Fibroblast of villous mesenchyme (primary cell): Measurements from ENCODE around the gene MAD1L1. TPM values are rescaled to one million over a fixed set of nuclear protein-coding genes. Genes with fewer than 3 reads are reported as not detected.

ENCODE experiments used
- DNase-seq: peaks from one replicate; pipeline ENCODE4 v3.0.0-alpha.2; 2010; ENCODE audit warnings: low read depth
- H3K4me3 ChIP-seq: 2 replicates; pipeline ENCODE4 v1.5.1; 2011; ENCODE audit warnings: low read depth, mild to moderate bottlenecking, low read length
- total RNA-seq: library from RNA; depleted of rRNA; stranded (reverse); fragments of >200 nt; gene quantifications from 2 replicates; pipeline ENCODE4 v1.2.3, GENCODE V29; 2012
- TF ChIP-seq, protein P1 (sequence below): IDR thresholded peaks from 2 replicates; pipeline ENCODE4 v1.5.1; 2012; ENCODE audit warnings: low read depth, mild to moderate bottlenecking, low read length; ENCODE audit not compliant: insufficient read depth

MAD1L1 gene
- total RNA-seq, 1 donor, result 43.6 TPM

DNA sequence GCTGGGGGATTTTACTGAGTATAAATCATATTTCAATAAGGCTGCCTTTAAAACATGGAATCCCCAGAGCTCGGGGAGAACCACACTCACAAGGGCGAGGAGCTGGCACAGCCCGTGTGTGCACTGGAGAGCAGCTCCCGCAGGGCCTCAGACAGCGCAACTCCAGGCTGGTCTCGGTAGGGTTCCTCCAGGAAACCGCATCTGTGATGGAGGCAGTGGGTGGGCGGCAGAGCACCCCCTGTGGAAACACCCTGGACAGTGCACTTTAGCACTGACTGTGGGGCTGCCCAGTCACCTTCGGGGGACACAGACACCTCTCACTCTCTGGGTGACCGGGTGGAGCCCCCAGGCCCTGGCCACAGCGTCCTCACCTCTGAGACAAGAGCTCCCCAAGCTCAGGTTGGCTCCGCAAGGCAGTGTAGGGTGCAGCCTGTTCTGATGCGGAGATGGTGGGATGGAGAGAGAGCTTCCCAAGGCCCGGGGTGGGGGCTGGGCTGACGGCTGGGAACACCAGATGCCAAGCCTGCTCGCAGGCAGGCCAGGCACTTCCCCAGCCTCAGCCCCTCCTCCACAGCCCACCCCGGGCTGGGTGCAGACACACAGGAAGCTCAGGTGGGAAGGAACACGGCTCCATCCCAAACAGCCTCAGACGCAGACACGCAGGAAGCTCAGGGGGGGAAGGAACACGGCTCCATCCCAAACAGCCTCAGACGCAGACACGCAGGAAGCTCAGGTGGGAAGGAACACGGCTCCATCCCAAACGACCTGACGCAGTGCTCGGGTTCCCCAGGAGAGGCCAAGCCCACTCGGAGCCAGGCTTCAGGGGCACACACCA, 224.4 kb downstream of the MAD1L1 start:
- DNase-seq, result no peak
- TF ChIP-seq, protein P1, sequence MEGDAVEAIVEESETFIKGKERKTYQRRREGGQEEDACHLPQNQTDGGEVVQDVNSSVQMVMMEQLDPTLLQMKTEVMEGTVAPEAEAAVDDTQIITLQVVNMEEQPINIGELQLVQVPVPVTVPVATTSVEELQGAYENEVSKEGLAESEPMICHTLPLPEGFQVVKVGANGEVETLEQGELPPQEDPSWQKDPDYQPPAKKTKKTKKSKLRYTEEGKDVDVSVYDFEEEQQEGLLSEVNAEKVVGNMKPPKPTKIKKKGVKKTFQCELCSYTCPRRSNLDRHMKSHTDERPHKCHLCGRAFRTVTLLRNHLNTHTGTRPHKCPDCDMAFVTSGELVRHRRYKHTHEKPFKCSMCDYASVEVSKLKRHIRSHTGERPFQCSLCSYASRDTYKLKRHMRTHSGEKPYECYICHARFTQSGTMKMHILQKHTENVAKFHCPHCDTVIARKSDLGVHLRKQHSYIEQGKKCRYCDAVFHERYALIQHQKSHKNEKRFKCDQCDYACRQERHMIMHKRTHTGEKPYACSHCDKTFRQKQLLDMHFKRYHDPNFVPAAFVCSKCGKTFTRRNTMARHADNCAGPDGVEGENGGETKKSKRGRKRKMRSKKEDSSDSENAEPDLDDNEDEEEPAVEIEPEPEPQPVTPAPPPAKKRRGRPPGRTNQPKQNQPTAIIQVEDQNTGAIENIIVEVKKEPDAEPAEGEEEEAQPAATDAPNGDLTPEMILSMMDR, result no peak
- no peak overlapping the region for H3K4me3 ChIP-seq

DNA sequence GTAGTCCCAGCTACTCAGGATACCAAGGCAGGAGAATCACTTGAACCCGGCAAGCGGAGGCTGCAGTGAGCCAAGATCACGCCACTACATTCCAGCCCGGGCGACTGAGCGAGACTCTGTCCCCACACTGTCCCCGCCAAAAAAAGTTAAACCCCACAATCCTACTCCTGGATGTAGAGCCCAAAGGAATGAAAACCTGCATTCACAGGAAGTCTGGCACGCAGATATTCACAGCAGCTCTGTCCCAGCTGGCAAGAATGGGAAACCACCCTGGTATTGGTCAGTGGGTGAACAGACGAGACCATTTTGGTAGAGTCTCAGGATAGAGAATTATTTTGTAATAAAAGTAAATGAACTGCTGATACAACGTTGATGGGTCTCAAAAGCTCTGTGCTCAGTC, 225.2 kb downstream of the MAD1L1 start:
- H3K4me3 ChIP-seq, result no peak overlapping the region
- DNase-seq, result no peak
- TF ChIP-seq, protein P1, result no peak

DNA sequence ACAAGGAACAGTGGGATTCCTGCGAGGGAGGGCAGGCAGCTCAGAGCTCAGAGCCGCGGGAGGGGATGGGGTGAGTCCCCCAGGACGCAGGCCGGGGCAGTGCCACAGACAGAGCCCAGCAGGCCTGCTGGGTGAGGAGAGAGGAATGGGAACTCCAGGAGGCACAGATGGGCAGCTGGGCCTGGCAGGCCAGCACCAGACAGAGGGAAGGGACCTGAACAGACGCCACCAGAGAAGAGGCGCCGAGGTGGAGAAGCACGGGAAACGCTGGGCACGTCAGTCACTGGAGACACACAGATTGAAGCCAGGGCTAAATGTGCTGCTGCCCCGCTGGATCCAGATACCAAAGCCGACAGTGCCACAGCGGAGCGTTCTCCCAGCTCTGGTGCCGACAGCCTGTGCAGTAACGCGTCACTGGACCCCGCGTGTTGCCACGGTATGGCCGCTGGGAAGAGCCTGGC, 225.8 kb downstream of the MAD1L1 start:
- TF ChIP-seq, protein P1, result no peak
- no peak overlapping the region for H3K4me3 ChIP-seq
- no peak for DNase-seq

DNA sequence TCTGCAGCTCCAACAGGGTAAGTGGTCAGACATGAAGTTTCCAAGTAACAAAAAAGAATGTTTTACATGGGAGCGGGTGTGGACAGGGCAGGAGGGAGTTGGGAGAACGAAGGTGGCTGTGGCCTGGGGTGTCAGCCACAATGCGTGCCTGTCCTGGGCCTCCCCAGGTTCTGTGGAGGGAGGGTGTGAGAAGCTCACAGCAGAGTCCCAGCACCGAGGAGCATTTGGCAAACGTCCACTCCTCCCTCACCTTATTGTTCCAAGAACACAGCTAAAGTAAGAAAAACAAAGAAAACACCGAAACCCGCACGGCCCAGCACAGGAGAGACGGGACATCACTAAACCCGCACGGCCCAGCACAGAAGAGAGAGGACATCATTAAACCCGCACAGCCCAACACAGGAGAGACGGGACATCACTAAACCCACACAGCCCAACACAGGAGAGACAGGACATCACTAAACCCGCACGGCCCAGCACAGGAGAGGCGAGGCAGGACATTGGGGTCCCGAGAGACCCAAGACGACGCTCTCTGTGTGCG, 226.4 kb downstream of the MAD1L1 start:
- DNase-seq, result no peak
- TF ChIP-seq, protein P1, result no peak
- no peak overlapping the region for H3K4me3 ChIP-seq

DNA sequence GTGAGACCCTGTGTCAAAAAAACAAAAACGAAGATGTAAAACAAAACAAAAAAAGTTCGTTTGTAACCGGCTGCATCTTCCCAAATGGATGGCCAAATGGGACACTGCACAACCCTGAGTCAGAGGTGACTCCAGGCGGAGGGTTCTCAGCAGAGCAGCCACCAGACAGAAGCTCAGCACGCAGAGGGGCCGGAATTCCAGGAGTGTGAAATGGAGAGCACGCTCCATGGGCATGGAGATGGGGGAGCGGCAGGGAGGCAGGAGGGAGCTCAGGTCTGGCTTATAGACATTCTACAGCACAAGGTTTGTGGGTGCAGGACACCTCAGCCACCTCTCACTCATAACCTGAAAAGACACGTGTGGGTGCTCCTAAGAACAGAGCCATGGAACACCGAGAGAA, 227.0 kb downstream of the MAD1L1 start:
- H3K4me3 ChIP-seq, result no peak overlapping the region
- DNase-seq, result no peak
- TF ChIP-seq, protein P1, result no peak

DNA sequence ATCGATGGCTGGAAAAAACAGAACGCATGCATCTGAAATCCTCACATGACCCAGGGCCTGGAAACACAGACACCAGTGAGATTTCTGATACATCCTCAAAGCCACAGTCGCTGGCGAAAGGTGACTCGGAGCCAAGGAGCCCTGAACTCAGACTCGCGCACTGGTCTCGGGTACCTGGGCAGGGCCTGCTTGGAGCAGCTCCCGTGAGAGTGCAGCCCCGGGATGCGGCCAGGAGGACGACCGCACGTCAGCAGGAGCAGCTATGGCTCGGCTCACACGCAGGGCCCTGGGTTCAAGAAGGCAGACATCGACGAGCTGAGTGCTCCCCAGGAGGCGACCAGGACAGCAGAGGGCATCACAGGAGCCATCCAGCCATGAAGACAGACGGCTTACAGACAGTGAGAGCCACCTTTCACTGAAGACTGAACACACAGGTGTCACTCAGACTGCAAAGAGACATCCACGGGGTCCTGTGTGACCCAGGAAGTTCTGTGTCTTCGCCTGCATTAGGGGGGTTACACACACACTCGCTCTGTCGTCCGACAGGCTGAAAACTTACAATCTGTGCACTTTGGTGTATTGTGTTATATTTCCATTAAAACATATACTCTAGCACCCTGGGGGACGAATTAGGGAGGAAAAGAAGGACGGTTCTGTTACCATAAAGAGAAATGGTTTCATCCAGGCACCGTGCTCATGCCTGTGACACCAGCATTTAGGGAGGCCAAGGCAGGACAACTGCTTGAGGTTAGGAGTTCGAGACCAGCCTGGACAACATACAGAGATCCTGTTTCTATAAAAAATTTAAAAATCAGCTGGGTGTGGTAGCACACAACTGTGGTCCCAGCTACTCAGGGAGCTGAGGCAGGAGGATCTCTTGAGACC, 227.7 kb downstream of the MAD1L1 start:
- no peak for DNase-seq
- TF ChIP-seq, protein P1, result no peak
- no peak overlapping the region for H3K4me3 ChIP-seq
